Stimulated activated CD8-positive, alpha-beta memory T cell treated with anti-CD3 and anti-CD28 coated beads, Interleukin-12 subunit alpha, Interleukin-12 subunit beta, amount 100 ng/mL, for 24 hours (primary cell): Measurements from ENCODE around the gene TMEM163.
"Not testable (repeated sequence)": the region's sequence is repeated elsewhere in the genome, so short reads cannot be mapped to it uniquely, and the experiment has no call there.

Experiments
- DNase-seq: peaks from one replicate; pipeline ENCODE4 v3.0.0-alpha.2; 2020; ENCODE audit errors: extremely low read depth

Gene TMEM163

DNA sequence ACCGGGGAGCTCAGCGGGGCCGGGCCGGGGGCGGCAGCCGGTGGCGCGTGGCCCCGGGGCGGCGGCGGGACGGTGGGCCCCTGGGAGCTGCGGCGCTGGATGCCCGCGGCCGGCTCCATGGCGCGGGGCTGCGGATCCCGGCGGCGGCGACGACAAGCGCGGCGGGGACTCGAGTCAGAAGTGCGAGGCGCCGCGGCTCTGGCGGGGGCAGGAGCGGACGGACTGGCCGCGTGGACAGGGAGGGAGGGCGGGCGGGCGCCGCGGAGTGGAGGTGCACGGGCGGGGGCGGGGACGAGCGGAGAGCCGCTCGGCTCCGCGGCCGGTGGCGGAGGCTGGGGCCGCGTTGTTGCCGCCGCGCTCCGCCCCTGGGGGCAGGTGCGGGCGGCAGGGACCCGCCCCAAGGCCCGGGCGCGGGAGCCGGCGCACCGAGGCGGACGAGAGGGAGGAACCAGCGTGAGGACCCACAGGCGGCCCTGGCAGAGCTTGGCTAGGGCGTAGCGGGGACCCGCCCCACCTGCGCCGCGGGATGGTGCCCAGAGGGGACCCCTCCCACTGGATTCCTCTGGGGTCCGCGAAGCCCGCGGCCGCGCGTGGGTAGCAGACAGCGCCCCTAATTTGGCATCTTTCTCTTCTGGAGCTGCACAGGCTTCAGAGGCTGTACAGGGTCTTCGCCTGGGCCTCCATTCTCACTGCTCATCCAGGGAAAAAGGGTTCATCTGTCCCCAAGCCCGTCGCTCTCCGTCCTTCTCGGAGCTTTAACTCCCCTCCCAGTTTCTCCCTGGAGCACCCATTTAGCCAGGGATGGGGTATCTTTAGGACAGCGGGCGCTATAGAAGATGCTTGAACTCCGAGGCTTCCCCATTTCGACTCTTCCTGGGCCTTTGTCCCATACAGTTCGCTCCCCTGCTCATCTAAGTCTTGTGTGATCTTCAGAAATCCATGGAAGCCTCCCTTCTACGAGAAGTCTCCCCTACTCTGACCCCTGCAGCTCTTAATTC, at the start of gene TMEM163:
Gene TMEM163 (minus strand): TSS at position 184 of the 998 bp plus-strand sequence.
- no peak for DNase-seq

DNA sequence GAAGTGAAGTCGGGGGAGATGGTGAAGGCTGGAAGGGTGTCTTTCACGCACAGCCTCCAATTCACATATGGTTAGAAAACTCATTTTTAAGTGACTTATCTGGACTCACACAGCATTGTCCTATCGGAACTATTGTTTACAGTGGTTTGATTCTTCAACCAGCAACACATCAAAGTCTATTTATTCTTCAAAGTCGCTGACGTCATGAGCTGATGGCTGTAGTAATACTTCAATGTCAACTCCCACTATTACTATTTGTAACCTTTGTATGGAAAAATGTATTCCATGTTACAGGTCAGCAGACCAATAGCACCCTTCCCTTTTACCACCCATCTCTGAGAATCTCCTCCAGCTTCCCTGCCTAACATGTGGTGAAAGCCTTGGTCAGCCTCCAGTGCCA, 47.8 kb upstream of the TMEM163 start:
- DNase-seq, result no peak

DNA sequence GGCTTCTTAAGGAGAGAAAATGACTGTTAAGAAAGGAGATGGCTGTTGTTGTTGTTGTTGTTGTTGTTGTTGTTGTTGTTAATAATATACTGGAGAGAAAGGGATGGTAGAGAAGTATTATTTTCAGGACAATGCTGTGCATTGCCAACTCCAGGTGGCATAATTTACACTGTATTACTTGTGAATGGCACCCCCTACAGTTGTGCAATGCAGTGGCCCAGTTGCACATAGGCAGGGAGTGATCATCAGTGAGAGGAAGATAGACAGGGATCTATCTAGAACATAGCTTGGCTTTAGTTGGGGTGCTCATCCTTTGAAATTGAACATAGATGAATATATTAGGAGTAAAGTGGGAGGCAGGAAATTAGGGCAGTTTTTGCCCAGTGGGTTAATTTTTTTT, 47.2 kb upstream of the TMEM163 start:
- DNase-seq, result no peak

DNA sequence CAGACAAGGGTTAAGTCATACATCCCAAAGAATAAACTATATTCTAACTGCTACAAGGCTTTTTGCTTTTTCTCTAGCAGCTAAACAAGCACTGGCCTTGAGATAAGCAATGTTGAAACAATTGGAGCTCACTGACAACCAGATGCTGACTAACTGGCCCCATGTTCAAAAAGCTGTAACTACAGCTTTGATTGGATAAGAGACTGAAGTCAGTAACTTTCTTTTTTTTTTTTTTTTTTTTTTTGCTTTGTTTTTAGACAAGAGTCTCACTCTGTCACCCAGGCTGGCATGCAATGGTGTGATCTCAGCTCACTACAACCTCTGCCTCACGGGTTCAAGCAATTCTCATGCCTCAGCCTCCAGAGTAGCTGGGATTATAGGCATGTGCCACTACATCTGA, 45.4 kb upstream of the TMEM163 start:
- DNase-seq, result no peak

DNA sequence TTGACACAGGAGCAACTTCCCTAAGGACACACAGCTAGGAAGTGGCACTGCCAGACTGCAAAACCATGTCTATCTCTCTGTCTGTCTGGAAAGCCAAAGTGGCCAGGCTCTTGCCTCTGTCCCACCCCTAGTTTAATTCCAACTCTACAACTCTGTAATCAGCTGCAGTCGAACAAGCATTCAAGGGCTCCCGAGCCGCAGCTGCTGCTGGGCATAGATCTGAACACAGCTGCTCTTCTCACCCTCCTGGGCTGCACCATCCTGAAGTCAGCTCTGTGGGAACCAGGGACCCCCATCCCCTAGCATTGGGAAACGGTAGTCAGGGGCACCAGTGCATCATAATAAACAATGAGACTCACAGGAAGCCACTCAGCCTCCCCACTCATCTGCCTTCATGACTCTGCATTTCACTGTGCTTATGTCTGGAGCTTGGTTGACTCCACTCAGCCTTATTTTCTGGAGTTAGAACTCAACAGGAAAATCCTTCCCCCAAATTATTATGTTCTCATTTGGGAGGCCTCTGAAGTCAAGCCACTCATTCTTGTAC, 44.4 kb upstream of the TMEM163 start:
- no peak for DNase-seq

DNA sequence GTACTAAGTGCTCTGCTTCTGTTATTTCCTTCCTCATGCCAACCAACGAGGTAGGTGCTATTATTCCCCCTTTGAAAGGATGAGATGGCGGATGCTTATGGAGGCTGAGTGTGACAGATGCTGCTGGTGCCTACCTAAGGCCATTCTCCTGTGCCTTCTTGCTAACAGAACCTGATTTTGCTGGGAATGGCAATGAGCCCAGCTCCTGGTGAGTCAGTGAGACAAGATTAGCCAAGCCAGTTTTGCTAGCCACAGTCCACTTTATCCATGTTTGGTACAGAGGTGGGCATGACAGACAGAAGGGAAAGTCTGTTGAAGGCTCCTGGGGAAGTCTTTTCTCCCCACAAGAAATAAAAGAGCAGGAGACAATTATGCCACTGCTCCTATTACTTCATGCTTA, 43.7 kb upstream of the TMEM163 start:
- DNase-seq, result no peak

DNA sequence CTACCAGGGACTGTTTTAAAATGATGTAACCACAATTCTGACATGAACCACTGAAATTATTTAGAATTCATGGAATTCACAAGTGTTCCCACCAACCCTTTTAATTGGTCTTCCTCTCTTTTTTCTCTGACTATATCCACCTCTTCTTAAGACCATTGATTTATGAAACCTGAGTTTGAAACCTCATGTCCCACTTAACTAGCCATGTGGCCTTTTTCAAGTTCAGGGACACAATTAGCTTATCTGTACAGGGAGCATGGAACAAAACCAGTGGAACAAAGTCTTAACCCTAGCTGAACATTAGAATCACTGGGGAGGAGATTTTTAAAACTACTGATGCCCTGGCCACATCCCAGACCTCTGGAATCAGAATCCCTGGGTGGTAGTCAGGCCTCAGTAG, 41.6 kb upstream of the TMEM163 start:
- DNase-seq, result no peak

DNA sequence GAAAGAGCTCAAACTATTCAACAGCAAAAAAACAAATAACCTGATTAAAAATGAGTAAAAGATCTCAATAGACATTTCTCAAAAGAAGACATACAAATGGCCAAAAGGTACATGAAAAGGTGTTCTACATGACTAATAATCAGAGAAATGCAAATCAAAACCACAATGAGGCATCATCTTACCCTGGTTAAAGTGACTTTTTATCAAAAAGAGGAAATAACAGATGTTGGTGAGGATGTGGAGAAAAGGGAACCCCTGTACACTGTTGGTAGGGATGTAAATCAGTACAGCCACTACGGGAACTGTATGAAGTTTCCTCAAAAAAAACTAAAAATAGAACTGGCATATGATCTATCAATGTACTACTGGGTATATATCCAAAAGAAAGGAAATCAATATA, 39.8 kb upstream of the TMEM163 start:
- DNase-seq, result no peak

DNA sequence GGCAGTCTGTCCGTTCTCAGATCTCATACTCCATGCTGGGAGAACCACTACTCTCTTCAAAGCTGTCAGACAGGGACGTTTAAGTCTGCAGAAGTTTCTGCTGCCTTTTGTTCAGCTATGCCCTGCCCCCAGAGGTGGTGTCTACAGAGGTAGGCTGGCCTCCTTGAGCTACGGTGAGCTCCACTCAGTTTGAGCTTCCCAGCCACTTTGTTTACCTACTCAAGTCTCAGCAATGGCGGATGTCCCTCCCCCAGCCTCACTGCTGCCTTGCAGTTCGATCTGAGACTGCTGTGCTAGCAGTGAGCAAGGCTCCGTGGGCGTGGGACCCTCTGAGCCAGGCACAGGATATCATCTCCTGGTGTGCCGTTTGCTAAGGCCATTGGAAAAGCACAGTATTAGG, 33.2 kb upstream of the TMEM163 start:
- not testable (repeated sequence) for DNase-seq

DNA sequence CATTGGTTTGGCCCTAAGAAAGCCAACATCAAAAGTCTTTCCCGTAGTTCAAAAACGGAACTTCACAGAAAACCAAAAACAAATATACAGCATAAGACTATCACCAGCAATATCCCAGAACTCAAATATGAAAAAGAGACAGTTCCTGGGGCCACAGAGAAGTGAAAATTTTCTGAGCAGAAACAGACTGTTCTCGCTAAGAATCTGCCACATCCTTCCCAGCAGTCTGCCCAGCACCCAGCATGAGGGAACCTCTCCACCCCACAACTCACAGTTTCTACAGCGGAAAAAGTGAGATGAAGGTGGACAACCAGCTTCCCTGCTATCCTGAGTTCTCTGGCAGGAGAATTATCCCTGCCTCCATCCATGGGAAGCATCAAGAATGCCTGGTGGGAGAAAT, 26.7 kb upstream of the TMEM163 start:
- no peak for DNase-seq

DNA sequence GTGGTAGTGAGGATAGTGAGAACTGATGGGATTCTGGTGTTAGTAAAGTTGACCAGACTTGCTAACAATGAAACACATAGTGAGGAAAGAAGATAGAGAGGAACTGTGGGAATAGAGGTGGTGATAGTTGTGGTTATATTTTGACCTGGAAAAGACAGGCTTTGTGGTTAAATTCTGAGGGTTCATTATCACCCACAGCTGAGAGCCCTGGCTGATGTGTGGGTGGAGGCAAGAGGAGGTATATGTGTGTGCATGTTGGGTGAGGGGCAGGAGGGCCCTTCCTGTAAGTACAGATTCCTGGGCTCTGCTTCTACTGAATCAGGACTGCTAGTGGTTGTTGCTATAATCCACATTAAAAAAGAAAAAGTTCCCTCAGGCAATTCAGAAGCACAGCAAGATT, 26.2 kb upstream of the TMEM163 start:
- no peak for DNase-seq

DNA sequence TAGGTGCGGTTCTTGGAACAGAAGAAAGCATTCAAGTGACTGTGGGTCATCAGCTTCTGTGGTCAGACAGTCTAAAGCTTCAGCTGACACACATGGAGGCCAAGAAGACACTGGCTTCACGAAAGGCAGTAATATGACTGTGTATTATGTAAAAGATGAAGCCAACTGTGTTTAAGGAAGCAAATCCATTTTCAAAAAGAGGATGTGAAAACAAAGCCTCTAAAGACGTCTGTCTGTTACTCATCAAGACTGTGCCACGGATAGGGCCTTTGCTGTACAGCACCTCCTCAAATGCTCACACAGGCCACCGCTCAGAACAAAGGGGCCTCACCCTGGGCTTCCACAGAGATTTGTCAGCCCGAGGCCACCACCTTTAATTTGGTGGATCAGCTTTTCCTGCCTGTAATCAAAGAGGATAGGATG, 21.1 kb upstream of the TMEM163 start:
- DNase-seq, result no peak

DNA sequence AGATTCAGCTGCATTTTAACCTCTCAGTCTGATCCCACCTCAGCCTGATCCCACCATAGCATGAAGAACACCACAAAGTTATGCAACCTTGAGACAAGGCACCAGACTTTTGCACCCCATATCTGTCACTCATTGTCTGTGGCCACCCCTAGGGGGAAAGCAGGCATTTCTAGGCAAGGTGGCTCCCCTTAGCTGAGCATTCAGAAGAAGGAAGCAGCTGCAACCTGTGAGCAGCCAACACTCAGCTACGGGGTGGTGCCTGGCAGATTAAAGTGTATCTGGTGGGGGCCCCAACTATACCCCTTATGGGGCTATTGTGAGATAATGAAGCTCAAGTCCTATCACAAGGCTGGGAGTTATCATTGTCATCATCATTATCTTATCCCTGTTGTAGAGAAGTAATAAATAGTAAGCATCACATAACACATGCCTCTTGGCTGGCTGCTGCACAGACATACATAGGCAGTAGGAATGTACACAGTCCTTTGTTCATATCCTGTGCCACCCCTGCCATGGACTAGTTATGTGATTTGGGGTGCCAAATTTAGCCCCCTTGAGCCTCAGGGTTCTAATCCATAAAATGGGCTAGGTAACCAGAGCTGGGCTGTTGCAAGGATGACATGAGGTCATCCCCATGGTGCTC, 20.6 kb upstream of the TMEM163 start:
- no peak for DNase-seq

DNA sequence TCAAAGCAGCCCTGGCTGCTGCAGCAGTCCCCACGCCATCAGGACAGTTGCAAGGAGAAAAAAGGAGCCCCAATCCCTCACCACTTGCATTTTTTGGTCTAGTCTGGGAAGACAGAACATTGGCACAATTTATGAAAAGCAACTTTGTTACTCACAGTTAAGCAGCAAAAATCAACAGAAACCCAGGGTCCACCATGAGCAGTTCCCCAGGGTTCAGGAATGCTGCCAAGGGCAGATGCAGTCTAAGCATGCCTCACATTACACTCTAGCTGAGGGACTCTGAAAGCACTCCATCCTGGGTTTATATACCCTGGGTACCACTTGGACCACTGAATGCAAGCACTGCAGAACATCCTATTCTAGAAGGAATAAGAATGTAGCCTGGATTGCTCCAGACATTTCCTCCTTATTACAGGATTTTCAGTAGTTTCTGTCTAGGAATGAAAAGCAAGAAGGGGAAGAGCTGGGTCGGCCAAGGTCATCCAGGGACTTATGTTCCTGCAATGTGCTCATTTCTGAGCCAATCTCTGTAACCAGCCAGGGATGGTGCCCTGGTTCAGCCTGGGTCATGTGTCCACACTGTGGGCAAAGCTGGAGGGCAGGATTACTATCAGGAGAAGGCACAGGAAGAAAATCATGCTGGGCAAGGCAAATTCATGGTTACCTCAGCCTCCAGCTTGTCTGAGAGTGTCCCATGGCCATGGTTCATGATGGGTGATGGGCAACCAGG, 19.5 kb upstream of the TMEM163 start:
- no peak for DNase-seq

DNA sequence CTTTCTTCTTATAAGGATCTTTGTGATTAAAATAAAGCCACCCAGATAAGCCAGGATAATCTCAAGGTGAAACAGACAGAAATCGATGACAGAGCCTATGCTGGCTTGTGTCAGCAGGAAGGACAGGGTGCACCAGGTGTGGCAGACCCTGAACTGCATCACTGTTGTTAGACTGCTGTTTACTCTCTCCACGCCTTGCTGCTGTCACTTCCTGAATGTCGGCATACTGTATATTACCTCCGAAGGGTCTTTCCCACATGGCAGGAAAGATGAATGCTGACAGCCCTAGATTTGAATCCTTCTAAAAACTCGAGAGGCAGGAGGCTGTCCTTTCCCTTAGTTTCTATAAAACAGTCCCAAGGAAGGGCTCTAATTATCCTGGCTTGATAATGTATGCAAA, 18.9 kb upstream of the TMEM163 start:
- DNase-seq, result no peak

DNA sequence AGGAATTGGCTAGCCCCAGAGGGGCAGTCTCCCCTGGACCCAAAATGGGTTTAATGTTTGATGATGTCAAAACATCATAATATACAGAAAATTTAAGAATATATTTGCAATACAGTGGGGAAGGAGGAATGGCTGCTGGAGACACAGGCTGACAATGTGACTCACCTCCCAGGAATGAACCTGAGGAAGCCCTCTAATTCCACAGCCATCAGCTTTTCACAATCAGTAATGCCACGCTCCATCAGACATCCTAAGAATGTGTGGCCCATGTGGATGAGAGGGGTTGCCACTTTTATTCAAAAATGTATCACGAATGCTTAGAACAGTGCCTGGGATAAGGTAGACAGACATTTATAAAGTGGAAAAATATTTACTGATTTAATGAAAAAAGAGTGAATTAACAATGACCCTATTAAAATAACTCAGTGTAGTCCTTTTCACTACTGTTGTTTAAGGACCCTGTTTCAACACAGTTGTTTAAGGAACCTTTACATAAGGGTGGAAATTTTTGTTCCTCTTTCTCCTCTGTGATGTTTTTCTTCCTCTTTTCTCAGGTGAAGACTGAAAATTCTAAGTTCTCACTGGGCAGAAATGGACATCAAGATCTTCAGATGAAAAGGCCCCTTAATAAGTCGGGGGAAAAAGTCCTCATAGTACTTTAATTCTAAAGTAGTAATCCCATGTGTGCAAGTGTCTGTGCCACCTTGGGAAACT, 17.5 kb upstream of the TMEM163 start:
- DNase-seq, result no peak

DNA sequence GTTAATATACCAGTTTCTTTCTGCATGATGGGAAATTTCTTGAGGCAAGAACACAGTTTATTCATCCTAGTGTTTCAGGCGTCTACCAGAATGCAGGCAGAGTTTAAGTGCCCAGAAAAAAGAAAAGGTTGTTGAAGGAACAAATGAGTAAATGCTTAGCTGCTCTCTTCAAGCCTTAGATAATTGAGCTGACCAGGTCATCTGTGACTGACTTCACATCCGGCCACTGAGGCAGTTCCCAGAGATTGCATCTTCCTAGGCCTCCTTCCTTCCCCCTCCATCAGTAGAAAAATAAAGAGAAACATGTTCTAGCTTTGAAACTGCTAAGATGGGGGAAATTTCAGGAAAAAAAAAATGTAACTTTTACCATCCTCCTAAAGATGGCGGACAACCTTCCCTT, 9.4 kb upstream of the TMEM163 start:
- DNase-seq, result no peak

DNA sequence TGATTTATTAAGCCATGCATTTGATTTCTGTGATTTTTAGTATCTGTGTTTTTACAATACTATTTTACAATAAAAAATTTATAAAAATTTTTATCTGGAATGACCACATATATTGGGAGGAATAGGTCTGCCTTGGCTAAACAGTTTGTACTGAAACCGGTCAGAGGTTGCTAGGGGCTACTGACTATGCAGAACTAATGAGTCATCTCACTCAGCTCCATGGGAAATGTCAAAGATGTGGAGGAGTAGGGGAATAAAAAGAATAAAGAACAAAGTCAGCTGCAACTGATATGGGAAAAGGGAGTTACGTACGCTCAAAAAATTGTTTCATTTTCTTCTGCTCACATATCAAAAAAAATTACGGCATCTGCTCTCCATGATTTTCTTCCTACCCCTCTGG, 8.6 kb upstream of the TMEM163 start:
- no peak for DNase-seq

DNA sequence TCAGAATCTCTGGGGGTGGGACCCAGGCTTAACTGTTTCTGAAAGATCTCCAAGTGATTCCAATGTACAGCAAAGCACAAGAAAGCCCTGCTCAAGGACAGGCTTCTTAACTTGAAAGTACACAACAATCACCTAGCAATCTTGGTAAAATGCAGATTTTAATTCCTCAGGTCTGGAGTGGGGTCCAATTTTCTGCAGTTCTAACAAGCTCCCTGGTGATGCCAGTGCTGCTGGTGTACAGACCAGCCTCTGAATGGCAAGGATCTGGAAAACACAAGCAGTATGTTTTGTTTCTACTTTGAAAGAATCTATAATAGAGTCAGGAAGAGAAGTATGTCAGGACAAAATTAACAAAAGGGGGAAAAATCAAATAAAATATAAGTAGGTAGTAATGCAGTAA, 7.8 kb upstream of the TMEM163 start:
- no peak for DNase-seq

DNA sequence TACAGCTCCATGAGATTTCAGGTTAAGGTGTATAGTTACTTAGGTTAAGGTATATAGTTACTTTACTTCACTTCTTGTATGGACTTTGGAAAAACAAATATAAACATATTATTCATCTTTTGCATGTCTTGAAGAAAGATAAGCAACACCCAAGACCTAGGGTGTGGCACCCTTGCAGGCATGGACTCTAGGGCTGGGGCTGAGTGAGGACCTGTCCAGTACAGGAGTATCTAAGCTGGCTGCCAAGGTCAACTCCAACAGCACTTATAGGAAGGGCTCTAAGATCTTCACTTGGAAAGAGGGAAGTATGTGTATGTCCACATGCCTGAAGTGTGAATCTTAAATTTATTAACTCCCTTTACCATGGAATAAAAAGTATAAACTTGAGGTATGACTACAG, 7.1 kb upstream of the TMEM163 start:
- DNase-seq, result no peak

DNA sequence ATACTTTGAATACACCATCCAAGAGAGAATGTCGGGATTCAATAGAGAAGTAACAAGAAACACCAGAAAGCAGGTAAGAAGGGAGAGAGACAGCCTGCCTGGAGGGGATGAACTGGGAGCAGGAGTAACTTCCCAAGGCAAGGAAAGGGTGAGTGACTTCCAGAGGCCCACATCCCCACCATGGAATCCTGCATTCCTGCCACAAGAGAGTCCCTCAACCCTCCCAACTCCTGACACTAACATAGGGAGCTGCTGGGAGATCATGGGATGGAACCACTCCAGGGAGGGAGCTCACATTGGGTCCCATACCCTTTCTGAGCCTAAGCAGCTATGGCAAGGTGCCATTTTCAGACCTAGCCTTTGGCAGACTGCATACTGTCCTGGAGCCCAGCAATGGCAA, 5.5 kb upstream of the TMEM163 start:
- DNase-seq, result no peak

DNA sequence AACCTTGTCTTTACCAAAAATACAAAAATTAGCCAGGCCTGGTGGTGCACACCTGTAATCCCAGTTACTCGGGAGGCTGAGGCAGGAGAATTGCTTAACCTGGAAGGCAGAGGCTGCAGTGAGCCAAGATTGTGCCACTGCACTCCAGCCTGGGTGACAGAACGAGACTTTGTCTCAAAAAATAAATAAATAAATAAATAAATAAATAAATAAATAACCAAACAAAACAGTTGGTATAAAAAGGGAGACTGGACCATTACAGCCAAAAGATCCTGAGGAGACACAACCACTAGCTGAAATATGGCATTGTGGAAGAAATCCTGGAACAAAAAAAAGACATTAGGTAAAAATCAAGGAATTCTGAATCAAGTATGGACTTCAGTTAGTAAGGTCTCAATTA, 4.9 kb upstream of the TMEM163 start:
- not testable (repeated sequence) for DNase-seq
